IPS-NIHi7 (cell line): ENCODE results near the gene RBM8A.
A peak's percentile ranks its signal among the peaks of the same experiment; 100 is the strongest.

Experiments
- DNase-seq: peaks from one replicate; pipeline ENCODE4 v3.0.0; 2012; ENCODE audit warnings: mixed read lengths; ENCODE audit errors: extremely low spot score

Gene RBM8A

GRCh38 chr1:145918144-145918991 lies 8.9 kb downstream of the RBM8A start, which contains the start of gene PEX11B:
TSS of gene PEX11B (minus strand) at chr1:145918717. CDS start at chr1:145918688, 29 bp downstream.
- peak; percentile 87 for DNase-seq

- DNase-seq = no peak
Measured at GRCh38 chr1:145917595-145917994, 9.7 kb downstream of the RBM8A start.

- no peak for DNase-seq
Measured at GRCh38 chr1:145916745-145917144, 10.5 kb downstream of the RBM8A start.

- DNase-seq = no peak
Measured at GRCh38 chr1:145912128-145912641, 15.1 kb downstream of the RBM8A start.

GRCh38 chr1:145908653-145909052 lies 18.6 kb downstream of the RBM8A start:
- no peak for DNase-seq

- DNase-seq = no peak
Measured at GRCh38 chr1:145906954-145907753, 20.1 kb downstream of the RBM8A start.

GRCh38 chr1:145901312-145902021 lies 25.8 kb downstream of the RBM8A start:
- DNase-seq = peak; percentile 59

- no peak for DNase-seq
Measured at GRCh38 chr1:145898756-145899155, 28.5 kb downstream of the RBM8A start.

GRCh38 chr1:145897969-145898368 lies 29.3 kb downstream of the RBM8A start:
- no peak for DNase-seq

- no peak for DNase-seq
Measured at GRCh38 chr1:145895471-145895870, 31.8 kb downstream of the RBM8A start.

GRCh38 chr1:145893306-145894055 lies 33.8 kb downstream of the RBM8A start:
- DNase-seq = no peak

- no peak for DNase-seq
Measured at GRCh38 chr1:145892486-145893087, 34.7 kb downstream of the RBM8A start.

- DNase-seq = peak; percentile 98
Measured at GRCh38 chr1:145891587-145892485, 35.4 kb downstream of the RBM8A start.

- no peak for DNase-seq
Measured at GRCh38 chr1:145891143-145891542, 36.1 kb downstream of the RBM8A start.

GRCh38 chr1:145889722-145890121 lies 37.6 kb downstream of the RBM8A start:
- no peak for DNase-seq

GRCh38 chr1:145887631-145888030 lies 39.7 kb downstream of the RBM8A start:
- no peak for DNase-seq

GRCh38 chr1:145886816-145887215 lies 40.5 kb downstream of the RBM8A start:
- no peak for DNase-seq

- DNase-seq = no peak
Measured at GRCh38 chr1:145886390-145886789, 40.9 kb downstream of the RBM8A start.

GRCh38 chr1:145885738-145886287 lies 41.5 kb downstream of the RBM8A start, which contains the start of gene ANKRD35:
TSS of gene ANKRD35 (minus strand) at chr1:145885866. CDS start at chr1:145885758, 108 bp downstream.
- DNase-seq = peak; percentile 95
